Smooth muscle cell (in vitro differentiated cells): Measurements from ENCODE around the gene CDH15. TPM values are rescaled to one million over a fixed set of nuclear protein-coding genes. Genes with fewer than 3 reads are reported as not detected.

Experiments used
- DNase-seq: peaks from one replicate; lab custom pipeline; 2025; ENCODE audit not compliant: unreplicated experiment; lab: John Stamatoyannopoulos, UW
- H2AFZ ChIP-seq: fragments of 200-600 bp; sonication (generic); 2 replicates; pipeline ENCODE4 v1.6.0; 2016; ENCODE audit warnings: antibody characterized with exemption, low read depth, mild to moderate bottlenecking
- H3F3A ChIP-seq: fragments of 200-600 bp; sonication (generic); 2 replicates; pipeline ENCODE4 v1.6.0; 2017; ENCODE audit warnings: antibody characterized with exemption, low read depth
- H3K27ac ChIP-seq: fragments of 200-600 bp; sonication (generic); 2 replicates; pipeline ENCODE4 v1.5.1; 2016; ENCODE audit warnings: low read depth, mild to moderate bottlenecking
- H3K27me3 ChIP-seq: fragments of 200-600 bp; sonication (generic); 2 replicates; pipeline ENCODE4 v1.6.1; 2016; ENCODE audit warnings: low read depth, mild to moderate bottlenecking
- H3K36me3 ChIP-seq: fragments of 200-600 bp; sonication (generic); 2 replicates; pipeline ENCODE4 v1.5.1; 2016; ENCODE audit warnings: low read depth
- H3K4me1 ChIP-seq: fragments of 200-600 bp; sonication (generic); 2 replicates; pipeline ENCODE4 v1.5.1; 2016; ENCODE audit warnings: low read depth
- H3K4me2 ChIP-seq: fragments of 200-600 bp; sonication (generic); 2 replicates; pipeline ENCODE4 v1.6.0; 2016; ENCODE audit warnings: mild to moderate bottlenecking
- H3K4me3 ChIP-seq: fragments of 200-600 bp; sonication (generic); 2 replicates; pipeline ENCODE4 v1.5.1; 2016; ENCODE audit warnings: mild to moderate bottlenecking
- H3K79me2 ChIP-seq: fragments of 200-600 bp; sonication (generic); 2 replicates; pipeline ENCODE4 v1.6.0; 2016; ENCODE audit warnings: low read depth, mild to moderate bottlenecking
- H3K9ac ChIP-seq: fragments of 200-600 bp; sonication (generic); 2 replicates; pipeline ENCODE4 v1.6.0; 2016; ENCODE audit warnings: low read depth
- H3K9me3 ChIP-seq: fragments of 200-600 bp; sonication (generic); replicated peaks from 2 replicates; pipeline ENCODE4 v1.5.1; 2016; ENCODE audit warnings: low read depth
- H4K20me1 ChIP-seq: fragments of 200-600 bp; sonication (generic); 2 replicates; pipeline ENCODE4 v1.6.0; 2016; ENCODE audit warnings: low read depth
- WGBS: methylation state at CpG from one replicate; pipeline ENCODE4 v1.1.7; 2016; ENCODE audit warnings: low lambda C conversion rate; 5-methylcytosine and 5-hydroxymethylcytosine counted together
- polyA plus RNA-seq: library from polyadenylated mRNA; unstranded; fragments of >200 nt; fragmentation: Nextera tagmentation; extraction: Ambion mirVana; gene quantifications from 2 replicates; pipeline ENCODE4 v1.2.1, GENCODE V29; 2016
- total RNA-seq: library from RNA; depleted of rRNA; stranded (reverse); fragments of >200 nt; gene quantifications from 2 replicates; pipeline ENCODE4 v1.2.3, GENCODE V29; 2014
- TF ChIP-seq, protein P1 (sequence below): fragments of 200-600 bp; sonication (generic); IDR thresholded peaks from 2 replicates; pipeline ENCODE4 v1.5.1; 2017; ENCODE audit warnings: borderline replicate concordance, mild to moderate bottlenecking, antibody characterized with exemption; ENCODE audit not compliant: insufficient read depth, poor library complexity, severe bottlenecking

CDH15 gene
- total and polyA plus RNA-seq, 2 experiments from 2014 or later: 0.36 to 1.4 TPM

DNA sequence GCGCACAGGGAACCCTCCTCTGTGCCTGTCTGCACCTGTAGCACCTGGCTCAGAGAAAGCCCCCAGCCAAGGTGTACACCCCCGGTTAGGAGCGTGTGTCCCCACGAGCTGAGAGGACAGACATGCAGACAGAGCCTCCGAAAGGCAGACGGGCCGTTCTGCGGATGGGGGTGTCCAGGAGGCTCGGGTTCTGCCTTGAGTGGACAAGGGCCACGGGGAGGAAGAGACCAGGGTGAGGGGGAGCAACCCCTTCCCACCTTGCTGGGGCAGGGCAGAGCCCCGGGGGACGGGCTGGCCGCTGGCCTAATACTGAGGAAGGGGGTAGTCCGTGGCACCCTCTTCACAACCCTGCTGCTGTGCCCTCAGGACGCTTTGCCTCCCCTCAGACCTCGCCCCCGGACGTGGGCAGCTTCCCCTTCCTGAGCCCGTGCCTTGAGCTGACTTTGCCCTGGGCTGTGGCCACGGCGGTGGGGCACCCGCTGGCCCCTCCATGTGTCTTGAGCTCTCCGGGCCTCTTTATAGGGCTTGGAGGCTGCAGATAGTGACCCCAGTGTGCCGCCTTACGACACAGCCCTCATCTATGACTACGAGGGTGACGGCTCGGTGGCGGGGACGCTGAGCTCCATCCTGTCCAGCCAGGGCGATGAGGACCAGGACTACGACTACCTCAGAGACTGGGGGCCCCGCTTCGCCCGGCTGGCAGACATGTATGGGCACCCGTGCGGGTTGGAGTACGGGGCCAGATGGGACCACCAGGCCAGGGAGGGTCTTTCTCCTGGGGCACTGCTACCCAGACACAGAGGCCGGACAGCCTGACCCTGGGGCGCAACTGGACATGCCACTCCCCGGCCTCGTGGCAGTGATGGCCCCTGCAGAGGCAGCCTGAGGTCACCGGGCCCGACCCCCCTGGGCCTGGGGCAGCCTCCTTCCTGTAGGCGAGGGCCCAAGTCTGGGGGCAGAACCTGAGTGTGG, 23.1 kb downstream of the CDH15 start:
- WGBS: 93% methylated on average over 45 of the region's 45 CpGs
- Histone ChIP-seq H3K79me2 (no peaks in the 10 kb centered on the region), H4K20me1 (no peaks in the 10 kb centered on the region), H3K9ac (no peak overlapping the region), H3K9me3 (no peaks in the 10 kb centered on the region), H3K4me3 (no peak overlapping the region), H2AFZ (no peak overlapping the region), H3K27me3 (peaks cover 12% of the 10 kb centered on the region), H3F3A (no peaks in the 10 kb centered on the region), H3K27ac (no peak overlapping the region), H3K4me2 (no peak overlapping the region), H3K36me3 (no peaks in the 10 kb centered on the region), H3K4me1 (no peaks in the 10 kb centered on the region)
- TF ChIP-seq, protein P1, sequence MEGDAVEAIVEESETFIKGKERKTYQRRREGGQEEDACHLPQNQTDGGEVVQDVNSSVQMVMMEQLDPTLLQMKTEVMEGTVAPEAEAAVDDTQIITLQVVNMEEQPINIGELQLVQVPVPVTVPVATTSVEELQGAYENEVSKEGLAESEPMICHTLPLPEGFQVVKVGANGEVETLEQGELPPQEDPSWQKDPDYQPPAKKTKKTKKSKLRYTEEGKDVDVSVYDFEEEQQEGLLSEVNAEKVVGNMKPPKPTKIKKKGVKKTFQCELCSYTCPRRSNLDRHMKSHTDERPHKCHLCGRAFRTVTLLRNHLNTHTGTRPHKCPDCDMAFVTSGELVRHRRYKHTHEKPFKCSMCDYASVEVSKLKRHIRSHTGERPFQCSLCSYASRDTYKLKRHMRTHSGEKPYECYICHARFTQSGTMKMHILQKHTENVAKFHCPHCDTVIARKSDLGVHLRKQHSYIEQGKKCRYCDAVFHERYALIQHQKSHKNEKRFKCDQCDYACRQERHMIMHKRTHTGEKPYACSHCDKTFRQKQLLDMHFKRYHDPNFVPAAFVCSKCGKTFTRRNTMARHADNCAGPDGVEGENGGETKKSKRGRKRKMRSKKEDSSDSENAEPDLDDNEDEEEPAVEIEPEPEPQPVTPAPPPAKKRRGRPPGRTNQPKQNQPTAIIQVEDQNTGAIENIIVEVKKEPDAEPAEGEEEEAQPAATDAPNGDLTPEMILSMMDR: no peak
- DNase-seq: no peak

DNA sequence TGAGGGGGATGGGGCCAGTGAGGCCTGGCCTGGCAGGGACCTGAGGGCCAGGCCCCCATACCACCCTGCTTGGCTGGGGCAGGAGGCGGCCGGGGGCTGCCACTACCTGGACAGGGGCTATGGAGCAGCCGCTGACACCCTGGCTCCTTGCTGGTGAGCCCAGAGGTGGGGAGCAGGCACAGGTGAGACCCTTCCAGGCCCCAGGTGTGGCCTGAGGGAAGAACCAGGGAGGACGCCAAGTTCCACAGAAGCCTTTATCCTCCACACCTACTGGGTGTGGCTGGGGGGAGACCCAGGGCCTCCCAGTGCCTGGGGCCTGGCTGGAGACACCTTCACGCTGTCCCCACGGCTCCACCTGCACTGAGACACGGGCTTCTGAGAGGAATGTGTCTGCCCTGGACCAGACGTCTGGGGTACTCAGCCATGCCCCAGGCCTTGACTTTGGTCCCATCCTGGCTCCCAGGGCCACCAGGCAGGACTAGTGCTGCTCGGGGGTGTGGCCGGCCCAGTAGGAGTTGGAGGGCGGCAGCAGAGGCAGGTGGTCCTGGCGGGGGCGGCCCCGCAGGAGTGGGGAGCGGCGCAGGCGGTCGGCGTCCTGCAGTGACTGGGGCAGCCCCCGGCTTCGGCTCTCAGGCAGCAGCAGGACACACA, 24.1 kb downstream of the CDH15 start:
- H3K4me2 ChIP-seq: no peak overlapping the region
- H2AFZ ChIP-seq: no peak overlapping the region
- peaks cover 22% of the 10 kb centered on the region for H3K27me3 ChIP-seq
- H3K9ac ChIP-seq: no peak overlapping the region
- no peak for DNase-seq
- H3K27ac ChIP-seq: no peak overlapping the region
- H3K4me3 ChIP-seq: no peak overlapping the region
- no peaks in the 10 kb centered on the region for H3K36me3 ChIP-seq
- no peaks in the 10 kb centered on the region for H3F3A ChIP-seq
- no peaks in the 10 kb centered on the region for H3K79me2 ChIP-seq
- no peaks in the 10 kb centered on the region for H3K4me1 ChIP-seq
- TF ChIP-seq, protein P1: no peak
- 91% methylated on average over 21 of the region's 21 CpGs for WGBS
- no peaks in the 10 kb centered on the region for H4K20me1 ChIP-seq
- H3K9me3 ChIP-seq: no peaks in the 10 kb centered on the region

DNA sequence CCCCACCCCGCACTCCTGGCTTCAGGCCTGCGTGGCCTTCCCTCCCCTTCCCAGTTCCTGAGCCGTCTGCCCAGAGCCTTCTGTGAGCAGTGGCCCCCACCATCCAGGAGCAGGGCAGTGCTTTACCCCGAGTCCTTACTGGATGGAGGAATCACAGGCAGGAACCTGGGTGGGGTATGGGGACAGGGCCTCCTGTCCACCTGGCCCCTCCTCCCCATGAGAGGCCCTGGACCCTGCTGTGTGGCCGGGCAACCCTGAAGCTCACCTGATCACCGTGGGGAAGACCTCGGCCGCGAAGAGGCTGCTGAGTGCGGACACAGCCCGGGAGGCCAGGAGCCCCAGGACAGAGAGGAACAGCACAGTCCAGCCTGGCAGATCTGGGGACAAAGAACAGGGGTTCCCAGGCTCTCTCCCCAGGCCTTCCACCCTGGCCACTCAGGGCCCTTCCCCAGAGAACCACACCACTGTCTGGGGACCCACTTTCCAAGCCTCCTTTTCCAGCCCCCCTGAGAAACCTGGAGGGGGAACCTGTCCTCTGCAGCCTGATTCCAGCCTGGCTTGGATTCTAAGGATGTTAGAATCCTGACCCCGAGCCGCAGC, 25.6 kb downstream of the CDH15 start:
- Histone ChIP-seq H3K4me1 (no peaks in the 10 kb centered on the region), H3K79me2 (no peaks in the 10 kb centered on the region), H3K9me3 (no peaks in the 10 kb centered on the region), H3K27ac (no peak overlapping the region), H3K4me2 (no peak overlapping the region), H3F3A (no peaks in the 10 kb centered on the region), H2AFZ (no peak overlapping the region), H3K4me3 (no peak overlapping the region), H4K20me1 (no peaks in the 10 kb centered on the region), H3K36me3 (no peaks in the 10 kb centered on the region), H3K9ac (no peak overlapping the region), H3K27me3 (peaks cover 36% of the 10 kb centered on the region)
- TF ChIP-seq, protein P1: no peak
- DNase-seq: no peak
- 92% methylated on average over 13 of the region's 13 CpGs for WGBS
